CD4-positive, alpha-beta T cell treated with Interleukin-15 for 4 hours (primary cell): ENCODE results near the gene SLC36A1.
"Not testable (repeated sequence)": the region's sequence is repeated elsewhere in the genome, so short reads cannot be mapped to it uniquely, and the experiment has no call there.

Source experiments
- DNase-seq: peaks from one replicate; pipeline ENCODE4 v3.0.0-alpha.2; 2020; ENCODE audit warnings: low spot score

The SLC36A1 gene

DNA sequence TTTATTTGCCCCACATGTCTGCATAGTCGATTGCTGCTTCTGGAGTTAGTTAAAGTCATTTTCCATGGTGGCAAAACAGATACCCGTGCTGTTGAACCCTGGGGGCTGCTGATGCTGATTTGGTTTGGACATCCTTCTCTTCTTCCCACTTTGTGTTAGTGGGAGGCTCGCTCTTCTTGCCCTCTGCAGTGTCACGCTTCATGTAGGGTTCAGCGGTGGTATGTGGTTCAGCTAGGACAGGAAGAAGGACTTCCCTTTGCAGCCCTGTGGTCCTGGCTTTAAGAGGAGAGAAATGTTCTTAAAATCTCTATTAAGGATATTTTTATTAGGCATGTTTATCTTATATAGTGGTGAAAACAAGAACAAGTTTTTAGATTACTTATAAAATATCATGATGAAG is 36.2 kb downstream of the SLC36A1 start:
- DNase-seq, result no peak

DNA sequence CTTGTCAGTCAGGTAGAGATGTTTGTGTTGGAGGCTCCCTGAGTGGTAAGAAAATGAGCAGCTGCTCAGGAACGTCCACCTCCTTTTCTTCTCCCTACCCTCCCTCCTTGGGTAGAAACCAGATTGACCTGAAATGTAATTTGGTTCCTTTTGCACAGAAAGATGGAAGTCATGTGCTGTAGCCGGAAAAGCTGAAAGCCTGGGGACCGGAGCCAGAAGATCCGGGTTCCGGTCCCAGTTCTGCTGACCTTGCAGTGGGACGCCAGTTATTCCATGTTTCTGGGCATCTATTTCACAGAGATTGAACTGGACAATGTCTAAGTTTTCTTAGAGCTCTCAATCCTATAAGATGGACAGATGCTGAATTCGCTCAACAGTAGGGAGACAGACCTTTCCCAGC is 40.1 kb downstream of the SLC36A1 start:
- no peak for DNase-seq

DNA sequence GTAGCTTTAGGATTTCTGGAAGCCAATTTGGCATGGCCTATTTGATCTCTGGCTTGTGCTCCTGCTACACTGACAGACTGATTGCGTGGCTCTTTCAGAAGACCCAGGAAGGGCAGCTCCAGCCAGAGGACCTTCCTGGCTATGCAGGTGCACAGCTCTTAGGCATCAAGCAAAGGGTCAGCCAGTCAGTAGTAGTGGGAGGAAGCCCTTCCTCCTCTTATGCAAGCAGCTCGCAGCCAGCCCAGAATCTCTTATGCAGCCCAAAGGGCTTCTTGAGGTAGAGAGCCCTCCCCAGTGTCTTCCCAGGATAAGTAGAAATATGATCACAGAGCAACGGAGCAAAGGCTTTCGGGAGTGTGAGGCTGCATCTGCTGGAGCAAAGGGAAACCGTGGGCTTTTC is 43.2 kb downstream of the SLC36A1 start:
- no peak for DNase-seq

DNA sequence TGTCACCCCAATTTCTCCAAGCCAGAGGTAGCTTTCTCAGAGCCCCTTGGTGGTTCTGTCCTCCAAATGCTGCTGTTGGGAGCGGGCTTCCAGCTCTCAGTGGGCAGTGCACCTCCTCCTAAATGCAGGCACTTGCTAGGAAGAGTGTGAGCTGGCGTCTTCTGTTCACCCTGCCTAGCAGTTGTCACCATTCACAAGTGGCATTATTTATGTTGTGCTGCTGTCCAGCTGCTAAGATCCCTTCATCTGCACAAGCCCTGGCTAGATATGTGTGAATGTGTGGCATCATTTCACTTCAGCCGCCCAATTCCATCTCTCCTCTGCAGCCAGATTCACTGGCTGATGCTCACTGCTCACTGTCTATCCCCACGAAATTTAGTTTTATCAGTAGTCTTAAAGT is 43.7 kb downstream of the SLC36A1 start:
- DNase-seq, result no peak

DNA sequence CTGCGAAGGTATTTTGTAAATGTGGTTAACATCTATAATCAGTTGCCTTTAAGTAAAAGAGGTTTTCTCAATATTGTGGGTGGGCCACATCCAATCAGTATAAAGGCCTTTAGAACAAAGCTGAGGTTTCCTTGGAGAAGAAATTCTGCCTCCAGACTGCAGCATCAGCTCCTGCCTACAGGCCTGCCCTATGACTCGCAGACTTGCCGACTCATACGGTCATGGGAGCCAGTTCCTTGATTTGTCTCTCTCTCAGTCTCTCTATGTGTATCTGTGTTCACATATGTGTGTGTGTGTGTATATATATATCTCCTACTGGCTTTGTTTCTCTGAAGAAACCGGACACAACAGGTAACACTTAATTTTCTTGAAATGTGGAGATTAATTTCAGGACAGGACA is 45.3 kb downstream of the SLC36A1 start:
- DNase-seq, result no peak

DNA sequence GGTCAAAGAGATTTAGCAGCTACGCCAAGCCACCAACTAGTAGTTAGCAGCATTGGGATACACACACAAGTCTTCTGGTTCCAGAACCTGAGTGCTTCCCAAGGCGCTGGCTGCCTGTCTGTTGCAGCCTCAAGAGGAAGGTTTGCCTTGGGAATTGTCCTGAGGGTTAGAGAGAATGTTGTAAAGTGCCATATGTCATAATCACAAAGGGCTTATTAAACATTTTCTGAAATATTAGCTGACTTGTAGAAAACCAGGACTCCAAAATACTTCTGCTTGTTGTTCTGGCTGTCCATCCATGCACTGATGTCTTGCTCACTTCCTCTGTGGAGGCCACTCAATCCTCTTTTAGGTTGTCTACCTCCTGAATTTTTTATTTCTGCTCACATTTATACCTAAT is 46.3 kb downstream of the SLC36A1 start:
- DNase-seq, result no peak

DNA sequence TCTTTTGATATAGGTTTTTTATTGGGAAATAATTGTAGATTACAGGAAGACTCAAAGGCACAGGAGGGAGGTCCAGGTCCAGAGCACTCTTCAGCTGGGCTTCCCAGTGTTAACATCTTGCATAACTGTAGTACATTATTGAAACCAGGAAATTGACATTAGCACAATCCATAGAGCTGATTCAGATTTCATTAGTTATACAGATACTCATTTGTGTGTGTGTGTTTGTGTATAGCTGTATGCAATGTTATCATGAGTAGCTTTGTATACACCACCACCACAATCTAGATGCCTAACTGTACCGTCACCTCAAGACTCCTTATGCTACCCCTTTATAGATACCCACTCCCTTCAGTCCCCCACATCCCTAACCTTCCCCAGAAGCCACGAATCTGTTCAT is 47.9 kb downstream of the SLC36A1 start:
- no peak for DNase-seq

DNA sequence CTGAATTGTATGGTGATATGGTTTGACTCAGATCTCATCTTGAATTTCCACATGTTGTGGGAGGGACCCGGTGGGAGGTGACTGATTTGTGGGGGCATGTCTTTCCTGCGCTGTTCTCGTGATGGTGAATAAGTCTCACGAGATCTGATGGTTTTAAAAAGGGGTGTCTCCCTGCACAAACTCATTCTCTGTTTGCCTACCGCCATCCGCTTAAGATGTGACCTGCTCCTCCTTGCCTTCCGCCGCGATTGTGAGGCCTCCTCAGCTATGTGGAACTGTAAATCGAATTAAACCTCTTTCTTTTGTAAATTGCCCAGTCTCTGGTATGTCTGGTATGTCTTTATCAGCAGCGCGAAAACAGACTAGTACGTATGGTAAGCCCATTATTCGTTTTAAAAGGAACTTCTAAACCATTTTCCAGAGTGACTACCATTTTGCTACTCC is 48.7 kb downstream of the SLC36A1 start:
- no peak for DNase-seq

DNA sequence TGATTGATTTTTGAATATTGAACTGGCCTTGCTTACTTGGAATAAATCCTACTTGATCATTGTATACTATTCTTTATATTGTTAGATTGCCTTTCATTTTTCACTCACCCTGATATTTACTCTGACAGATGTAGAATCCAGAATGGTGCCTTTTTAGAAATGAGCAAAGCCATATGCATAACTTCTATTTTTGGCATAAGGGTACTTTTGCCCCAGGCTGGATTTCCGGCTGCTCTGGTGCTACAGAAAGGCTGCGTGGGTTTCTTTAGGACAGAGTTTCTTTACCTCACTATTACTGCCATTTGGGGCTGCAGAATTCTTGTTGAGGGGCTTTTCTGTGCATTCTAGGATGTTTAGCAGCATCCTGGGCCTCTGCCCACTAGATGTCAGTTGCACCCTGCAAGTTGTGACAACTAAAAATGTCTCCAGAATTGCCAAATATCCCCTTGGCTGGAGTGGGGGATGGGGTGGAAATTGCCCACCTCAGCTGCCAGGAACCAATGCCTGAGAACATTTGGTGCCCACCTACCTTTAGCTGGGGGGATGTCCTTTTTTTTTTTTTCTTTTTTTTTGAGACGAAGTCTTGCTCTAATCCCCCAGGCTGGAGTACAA is 50.1 kb downstream of the SLC36A1 start:
- DNase-seq, result no peak

DNA sequence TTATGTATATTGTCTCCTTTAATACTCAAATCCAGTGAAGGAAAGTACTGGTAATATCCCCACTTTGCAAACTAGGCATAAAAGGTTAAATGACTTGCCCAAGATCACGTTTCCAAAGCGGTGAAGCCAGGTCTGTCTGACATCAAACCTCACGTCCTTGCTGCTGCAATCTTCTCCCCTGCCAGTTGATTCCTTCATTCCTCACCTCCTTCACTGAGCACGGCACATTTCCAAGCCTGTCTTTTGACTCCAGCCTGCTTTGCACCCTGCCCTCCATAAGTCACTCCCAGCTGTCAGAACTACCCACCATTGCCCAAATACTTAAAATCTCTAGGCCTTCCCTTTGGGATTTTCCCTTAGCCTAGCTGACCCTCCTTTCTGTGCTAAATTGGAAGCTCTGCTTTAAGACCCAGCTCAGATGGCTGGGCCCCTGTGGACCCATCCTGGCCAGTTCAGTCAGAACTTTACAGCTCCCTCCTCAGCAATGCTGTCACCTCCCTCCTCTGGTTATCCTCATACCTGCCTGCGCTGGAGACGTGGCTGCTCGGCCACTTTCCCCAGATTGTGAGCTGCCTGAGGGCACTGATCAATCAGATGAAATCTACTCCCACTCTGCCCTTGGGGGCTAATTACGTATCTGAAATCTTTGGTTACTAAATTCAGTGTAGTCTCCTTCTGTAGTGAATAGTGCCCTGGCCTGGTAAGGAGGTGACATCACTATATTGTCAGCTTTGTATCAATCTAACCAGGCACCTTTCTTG is 51.2 kb downstream of the SLC36A1 start:
- no peak for DNase-seq

DNA sequence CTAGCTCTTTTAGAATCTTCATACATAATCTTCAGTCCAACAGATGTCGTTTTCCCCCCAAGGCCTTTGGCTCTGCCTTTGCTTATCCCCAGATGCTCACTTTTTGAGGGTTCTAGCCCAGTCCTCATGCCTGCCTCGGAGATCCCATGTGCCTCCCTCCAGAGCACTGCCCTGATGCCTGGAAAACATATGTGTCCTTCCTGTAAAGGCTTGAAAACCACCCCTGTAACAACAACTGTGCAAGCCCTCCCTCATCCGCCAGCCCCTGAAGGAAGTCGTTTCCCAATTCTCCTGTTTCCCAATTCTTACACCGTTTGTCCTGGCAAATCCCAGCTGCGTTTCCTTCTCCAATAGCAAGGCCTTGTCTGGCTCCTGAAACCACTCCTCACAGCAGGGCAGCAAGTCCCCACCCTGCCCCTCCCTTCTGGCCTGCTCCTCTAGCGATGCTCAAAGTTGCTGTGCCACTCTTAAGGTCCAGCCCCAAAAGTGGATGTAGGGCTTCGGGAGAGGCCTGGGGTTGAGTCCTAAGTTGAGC is 52.2 kb downstream of the SLC36A1 start:
- no peak for DNase-seq

DNA sequence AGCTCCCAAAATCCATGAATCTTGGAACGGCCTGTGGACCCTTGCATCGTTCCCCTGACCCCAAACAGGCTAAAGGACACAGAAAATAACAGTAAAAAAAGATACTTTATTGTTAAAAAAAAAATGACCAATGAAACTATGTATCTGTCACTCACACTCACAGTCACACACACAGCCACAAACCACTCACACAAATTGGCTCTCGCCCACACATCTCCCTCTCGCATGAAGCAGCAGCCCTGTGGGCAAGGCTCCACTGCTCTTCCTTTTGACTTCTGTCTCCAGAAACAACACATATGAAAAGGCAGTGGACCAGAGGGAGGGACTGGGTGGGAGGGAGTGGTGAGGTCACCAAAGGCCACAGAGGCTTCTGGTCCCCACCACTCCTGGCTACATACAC is 56.6 kb downstream of the SLC36A1 start:
- no peak for DNase-seq

DNA sequence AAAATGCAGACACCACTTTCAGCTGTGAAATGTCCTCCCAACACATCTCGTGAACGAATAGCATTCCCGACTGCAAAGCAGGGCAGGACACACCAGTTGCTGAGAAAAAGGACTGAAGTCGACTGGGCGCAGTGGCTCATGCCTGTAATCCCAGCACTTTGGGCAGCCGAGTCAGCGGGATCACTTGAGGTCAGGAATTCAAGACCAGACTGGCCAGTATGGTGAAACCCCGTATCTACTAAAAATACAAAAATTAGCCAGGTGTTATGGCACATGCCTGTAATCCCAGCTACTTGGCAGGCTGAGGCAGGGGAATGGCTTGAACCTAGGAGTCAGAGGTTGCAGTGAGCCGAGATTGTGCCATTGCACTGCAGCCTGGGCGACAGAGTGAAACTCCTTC is 60.9 kb downstream of the SLC36A1 start:
- DNase-seq, result not testable (repeated sequence)

DNA sequence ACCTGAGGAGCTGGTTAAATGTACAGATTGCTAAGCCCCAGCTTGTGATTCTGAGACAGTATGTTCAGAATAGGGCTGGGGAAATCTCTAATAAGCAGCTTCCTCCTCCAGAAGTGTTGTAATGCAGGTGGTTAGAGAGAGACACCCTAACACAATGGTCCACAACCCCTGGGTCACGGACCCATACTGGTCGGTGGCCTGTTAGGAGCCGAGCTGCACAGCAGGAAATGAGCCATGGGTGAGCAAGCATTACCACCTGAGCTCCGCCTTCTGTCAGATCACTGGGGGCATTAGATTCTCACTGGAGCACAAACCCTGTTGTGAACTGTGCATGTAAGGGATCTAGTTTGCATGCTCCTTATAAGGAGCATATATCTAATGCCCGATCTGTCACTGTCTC is 61.8 kb downstream of the SLC36A1 start:
- DNase-seq, result no peak

DNA sequence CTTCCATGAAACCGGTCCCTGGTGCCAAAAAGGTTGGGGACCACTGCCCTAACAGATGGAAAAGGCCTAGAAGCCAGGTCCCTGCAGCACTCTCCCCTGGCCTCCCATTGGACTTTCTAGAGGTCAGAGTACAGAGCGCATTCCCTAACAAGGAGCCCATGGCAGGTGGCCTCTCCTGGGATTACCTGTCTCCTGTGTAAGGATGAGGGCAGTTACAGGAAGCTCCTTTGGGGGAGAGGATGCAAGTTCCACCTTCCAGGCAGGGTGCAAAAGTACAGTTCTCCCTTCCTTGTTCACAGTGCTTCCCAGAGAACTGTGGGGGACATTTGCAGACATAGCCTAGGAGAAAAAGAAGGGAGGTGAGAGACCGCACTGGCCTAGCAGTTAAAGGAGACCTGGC is 62.4 kb downstream of the SLC36A1 start:
- no peak for DNase-seq

DNA sequence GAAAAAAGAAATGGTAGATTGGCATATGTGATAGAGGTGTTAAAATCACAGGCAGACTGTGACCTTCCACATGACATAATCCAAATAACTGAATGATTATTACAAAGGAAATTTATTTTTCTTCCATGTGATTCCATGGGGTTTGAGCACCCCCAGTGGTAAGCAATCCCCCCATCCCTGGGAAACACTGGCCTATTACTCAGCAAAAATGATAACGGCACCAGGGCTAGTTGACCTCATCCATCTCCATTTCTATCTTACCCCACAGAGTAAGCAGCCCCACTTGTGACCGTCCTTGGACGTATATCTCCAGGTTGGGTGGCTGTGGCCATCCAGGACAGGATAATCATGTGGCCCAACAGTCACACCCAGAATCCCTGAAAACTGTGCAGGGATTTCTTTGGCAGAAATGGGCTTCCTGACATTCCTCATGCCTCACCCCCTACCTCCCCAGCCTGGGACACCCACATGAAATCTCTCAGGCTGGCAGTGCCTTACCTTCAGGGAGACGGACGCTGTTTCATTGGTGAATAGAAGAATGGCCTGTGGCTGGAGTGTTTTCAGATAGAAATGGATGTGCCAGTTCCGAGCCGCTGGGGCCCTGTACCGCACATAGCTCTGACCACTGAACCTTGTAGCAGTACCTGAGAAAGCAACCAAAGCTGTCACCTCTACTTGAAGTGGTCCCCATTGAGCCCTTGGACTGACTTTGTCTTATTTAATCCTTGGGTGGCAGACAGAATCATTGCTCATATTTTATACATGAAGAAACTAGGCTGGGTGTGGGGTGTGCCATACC is 69.9 kb downstream of the SLC36A1 start:
- DNase-seq, result no peak

DNA sequence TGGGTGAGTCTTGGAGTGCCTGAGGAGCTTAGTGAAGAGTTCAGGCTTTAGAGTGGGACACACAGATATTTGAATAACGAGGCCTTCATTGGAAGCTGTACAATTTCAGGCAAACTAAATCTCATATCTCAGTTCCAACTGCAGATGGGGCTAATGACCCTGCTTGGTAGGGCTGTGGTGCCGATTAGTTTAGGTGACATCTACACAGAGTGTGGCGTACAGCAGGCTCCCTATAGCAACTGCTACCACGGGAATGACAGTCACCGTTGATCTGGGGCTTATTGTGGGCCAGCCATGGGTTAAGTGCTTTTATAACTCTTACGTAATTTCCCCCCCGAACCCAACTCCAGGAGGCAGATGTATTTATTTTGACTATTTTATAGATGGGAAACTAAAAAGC is 72.9 kb downstream of the SLC36A1 start:
- DNase-seq, result no peak

DNA sequence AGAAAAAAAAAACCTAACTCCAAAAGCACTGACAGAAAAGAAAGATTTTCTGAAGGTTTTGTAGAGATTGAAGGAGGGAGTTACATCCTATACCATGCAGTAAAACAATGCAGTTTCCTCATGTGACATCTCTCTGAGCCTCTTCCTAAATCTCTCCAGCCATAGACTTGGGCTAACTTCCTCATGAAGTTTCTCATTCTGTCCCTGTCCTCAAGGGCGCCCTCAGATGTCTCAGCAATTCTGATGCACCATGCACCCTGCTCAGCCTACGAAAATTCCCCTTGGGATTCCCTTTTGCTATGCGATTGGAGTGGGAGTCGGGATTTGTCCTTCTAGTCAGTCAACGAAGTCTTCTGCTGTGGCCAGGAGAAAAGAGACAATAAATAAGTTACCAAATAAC is 74.8 kb downstream of the SLC36A1 start:
- no peak for DNase-seq

DNA sequence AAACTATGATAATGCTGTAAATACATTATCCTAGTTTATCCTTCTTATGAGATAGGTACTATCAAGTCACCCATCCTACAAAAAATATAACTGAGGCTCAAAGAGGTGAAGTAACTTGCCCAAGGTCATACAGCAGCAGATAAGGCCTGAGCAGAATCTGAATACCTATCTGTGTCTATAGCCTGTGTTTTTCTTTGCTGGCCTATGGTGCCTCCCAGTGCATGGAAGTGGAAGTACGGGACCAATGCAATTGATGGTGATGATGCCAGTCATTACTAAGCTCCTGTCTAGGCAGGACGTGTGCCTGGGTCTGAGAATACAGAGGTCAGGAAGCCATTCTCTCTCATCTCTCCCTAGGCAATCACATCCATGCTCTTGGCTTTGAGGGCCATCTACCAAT is 75.9 kb downstream of the SLC36A1 start:
- peak; percentile 27 for DNase-seq

DNA sequence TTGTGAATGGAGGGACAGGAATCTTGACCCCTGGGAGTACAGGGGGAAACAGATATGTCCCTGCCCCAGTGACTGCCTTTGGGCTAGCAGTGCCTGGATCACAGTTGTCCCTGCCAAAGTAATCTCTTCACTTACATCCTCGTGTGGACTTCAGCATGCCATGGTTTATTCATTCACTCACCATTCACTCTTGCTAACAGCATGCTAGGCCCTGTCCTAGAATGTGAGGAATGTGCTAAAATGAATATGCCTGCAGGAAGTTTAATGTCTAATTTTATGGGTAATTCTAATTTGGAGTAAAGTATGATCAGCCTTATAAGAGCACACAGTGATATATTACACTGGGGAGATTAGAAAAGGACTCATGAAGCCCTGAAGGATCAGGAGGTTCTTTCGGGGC is 80.8 kb downstream of the SLC36A1 start:
- DNase-seq, result no peak

DNA sequence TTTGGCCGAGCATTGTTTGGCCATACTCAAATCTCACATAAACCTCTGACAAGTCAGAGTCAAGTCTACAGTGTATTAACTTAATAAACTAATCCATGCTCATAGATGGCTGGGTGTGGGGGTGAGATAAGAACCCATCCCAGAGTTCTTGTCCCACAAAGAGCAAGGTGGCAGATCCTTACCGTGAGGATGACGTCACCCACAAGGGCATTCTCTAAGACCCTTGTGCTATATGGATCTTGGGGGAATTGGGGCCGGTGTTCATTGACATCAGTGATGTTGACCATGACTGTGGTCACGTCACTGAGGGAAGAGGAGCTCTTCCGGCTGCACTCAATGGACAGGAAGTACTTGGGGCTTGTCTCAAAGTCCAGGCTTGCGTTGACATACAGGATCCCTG is 81.6 kb downstream of the SLC36A1 start:
- DNase-seq, result no peak

DNA sequence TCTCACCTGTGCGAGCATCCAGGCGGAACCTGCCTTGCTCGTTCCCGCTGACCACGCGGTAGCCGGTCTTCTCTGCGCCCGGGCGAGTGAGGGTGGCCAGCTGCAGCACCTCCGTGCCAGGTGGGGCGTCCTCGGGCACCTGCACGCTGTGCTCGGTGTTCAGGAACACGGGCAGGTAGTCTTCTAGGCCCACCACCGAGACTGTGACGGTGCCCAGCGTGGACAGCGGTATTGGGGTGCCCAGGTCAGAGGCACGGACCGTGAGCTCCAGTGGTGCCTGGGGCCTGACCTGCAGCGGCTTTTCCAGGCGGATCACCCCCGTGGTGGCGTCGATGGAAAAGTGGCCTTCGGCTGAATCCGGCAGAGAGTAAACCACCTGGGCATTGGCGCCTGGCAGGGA is 84.2 kb downstream of the SLC36A1 start:
- no peak for DNase-seq

DNA sequence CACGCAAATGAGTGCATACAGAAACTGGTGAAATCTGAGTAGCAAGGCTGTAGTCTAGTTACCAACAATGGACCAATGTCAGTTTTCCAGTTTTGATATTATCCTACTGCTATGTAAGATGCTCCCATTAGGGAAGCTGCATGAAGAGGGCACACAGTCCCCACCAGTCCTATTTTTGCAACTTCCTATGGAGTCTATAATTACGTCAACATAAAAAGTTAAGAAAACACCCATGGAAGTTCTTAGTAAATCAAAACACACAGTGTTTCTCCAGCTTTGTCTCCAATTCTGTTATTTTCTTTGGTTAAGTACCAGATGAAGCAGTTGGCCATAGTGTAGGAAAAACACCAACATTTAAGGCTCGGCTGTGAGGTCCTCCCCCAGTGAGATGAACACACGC is 85.0 kb downstream of the SLC36A1 start:
- no peak for DNase-seq
